ENCODE data around the gene DAD1. TPM values are rescaled to one million over a fixed set of nuclear protein-coding genes. Genes with fewer than 3 reads are reported as not detected.

The DAD1 gene
- 290 and 309 TPM in 2 replicates for total RNA-seq

DNA sequence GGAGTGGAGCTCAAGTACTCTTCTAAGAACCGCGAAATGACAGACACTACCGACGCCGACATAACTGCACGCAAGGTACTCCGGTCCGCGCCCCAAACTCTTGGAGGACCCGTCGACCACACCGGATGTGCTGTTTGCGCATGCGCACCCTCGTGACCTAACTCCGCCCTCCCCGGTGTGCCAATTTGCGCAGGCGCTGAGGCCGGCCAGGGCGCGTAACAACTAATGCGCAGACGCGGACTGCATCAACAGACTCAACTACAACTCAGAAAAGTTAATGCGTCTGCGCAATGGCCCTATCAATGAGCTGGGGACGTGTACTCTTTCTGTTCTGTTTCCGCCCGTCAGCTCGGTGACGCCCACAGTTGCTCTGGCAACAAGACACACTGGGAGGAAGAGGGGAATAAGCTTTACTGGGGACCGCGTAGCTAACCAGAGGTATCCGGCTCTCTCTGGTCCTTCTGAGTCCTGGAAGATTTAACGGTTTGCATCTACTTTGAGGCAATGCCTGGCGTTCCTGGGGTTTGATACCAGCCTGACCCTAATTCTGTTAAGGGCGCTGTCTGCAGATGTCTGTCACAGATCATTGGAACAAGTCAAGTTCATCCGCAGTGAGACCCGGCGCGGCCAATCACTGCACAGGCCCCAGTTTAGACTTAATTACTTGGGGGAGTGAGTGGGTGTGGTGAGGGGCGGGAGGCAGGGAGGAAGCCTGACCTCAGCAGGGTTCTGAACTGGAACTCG lies at the start of gene DAD1:
DAD1 (minus strand) TSS at position 129 of the 744 bp plus-strand sequence; CDS start at position 62, 67 bp downstream.

GRCh38 chr14:22598099-22598895 lies 9.3 kb upstream of the DAD1 start, which contains the start of gene ABHD4:
ABHD4 (plus strand) TSS chr14:22598300; CDS start chr14:22598307, 7 bp downstream.

Other genes with a start within 250 kb of the DAD1 start
- gene ABHD4, start 9.1 kb upstream of the DAD1 start, total RNA-seq: 8.1 and 12.5 TPM in 2 replicates
- not detected in 2 replicates for gene OR6J1, start 55.1 kb upstream of the DAD1 start, total RNA-seq
- gene OXA1L, start 177.5 kb upstream of the DAD1 start, total RNA-seq: 39.6 and 59.2 TPM in 2 replicates
- 1.9 and 2.6 TPM in 2 replicates for gene SLC7A7, start 226.2 kb upstream of the DAD1 start, total RNA-seq
- gene MRPL52, start 240.7 kb upstream of the DAD1 start, total RNA-seq: 31.1 and 46.6 TPM in 2 replicates
- gene MMP14, start 247.4 kb upstream of the DAD1 start, total RNA-seq: 378 and 489 TPM in 2 replicates

Measured in aortic smooth muscle cell (primary cell).